CD4-positive, alpha-beta T cell treated with Interleukin-17A for 1 hour (primary cell): Measurements from ENCODE around the gene FGFBP1.
A peak's percentile ranks its signal among the peaks of the same experiment; 100 is the strongest.

Experiments used
- DNase-seq: peaks from one replicate; pipeline ENCODE4 v3.0.0-alpha.2; 2020

FGFBP1 gene

GRCh38 chr4:15938640-15939039, at the start of gene FGFBP1:
Gene FGFBP1 (minus strand): TSS chr4:15938740. CDS start chr4:15936632, 2,108 bp downstream.
- no peak for DNase-seq

- no peak for DNase-seq
Observed at GRCh38 chr4:15988222-15988621, 49.7 kb upstream of the FGFBP1 start.

- DNase-seq: no peak
Observed at GRCh38 chr4:15986907-15987306, 48.4 kb upstream of the FGFBP1 start.

- no peak for DNase-seq
Observed at GRCh38 chr4:15983610-15984009, 45.1 kb upstream of the FGFBP1 start.

- no peak for DNase-seq
Observed at GRCh38 chr4:15982842-15983524, 44.4 kb upstream of the FGFBP1 start.

- DNase-seq: no peak
Observed at GRCh38 chr4:15976456-15977447, 38.2 kb upstream of the FGFBP1 start.

- DNase-seq: peak; percentile 6
Observed at GRCh38 chr4:15971068-15971801, 32.7 kb upstream of the FGFBP1 start.

- no peak for DNase-seq
Observed at GRCh38 chr4:15968551-15969300, 30.2 kb upstream of the FGFBP1 start.

- DNase-seq: no peak
Observed at GRCh38 chr4:15965325-15965724, 26.8 kb upstream of the FGFBP1 start.

GRCh38 chr4:15964159-15964558, 25.6 kb upstream of the FGFBP1 start:
- DNase-seq: no peak

GRCh38 chr4:15963576-15963975, 25.0 kb upstream of the FGFBP1 start:
- DNase-seq: peak; percentile 38

- peak; percentile 61 for DNase-seq
Observed at GRCh38 chr4:15963001-15963451, 24.5 kb upstream of the FGFBP1 start, which contains the start of gene FGFBP2. Gene FGFBP2 (minus strand): TSS chr4:15963175. CDS start chr4:15963129, 46 bp downstream.

GRCh38 chr4:15961781-15962510, 23.4 kb upstream of the FGFBP1 start:
- peak; percentile 46 for DNase-seq

GRCh38 chr4:15958562-15958961, 20.0 kb upstream of the FGFBP1 start:
- no peak for DNase-seq

- peak; percentile 80 for DNase-seq
Observed at GRCh38 chr4:15956179-15956850, 17.8 kb upstream of the FGFBP1 start.

- no peak for DNase-seq
Observed at GRCh38 chr4:15955670-15956069, 17.1 kb upstream of the FGFBP1 start.

- no peak for DNase-seq
Observed at GRCh38 chr4:15953625-15954024, 15.1 kb upstream of the FGFBP1 start.

GRCh38 chr4:15951781-15952180, 13.2 kb upstream of the FGFBP1 start:
- no peak for DNase-seq

GRCh38 chr4:15948826-15949225, 10.3 kb upstream of the FGFBP1 start:
- DNase-seq: no peak

- no peak for DNase-seq
Observed at GRCh38 chr4:15947684-15948083, 9.1 kb upstream of the FGFBP1 start.

GRCh38 chr4:15945516-15945915, 7.0 kb upstream of the FGFBP1 start:
- no peak for DNase-seq
